H1 (cell line): ENCODE measurements around the gene NOL4L. TPM values are rescaled to one million over a fixed set of nuclear protein-coding genes. Genes with fewer than 3 reads are reported as not detected.

Source experiments
- CTCF ChIA-PET: fragments of 300-600 bp; sonication (Branson Sonifier 250); formaldehyde crosslinking; loops from one replicate; lab custom pipeline; 2021; ENCODE audit not compliant: partially characterized antibody; lab: Charles Lee
- POLR2A ChIA-PET: fragments of 300-600 bp; sonication (Branson Sonifier 250); formaldehyde crosslinking; loops from one replicate; lab custom pipeline; 2021; ENCODE audit warnings: inconsistent platforms; ENCODE audit not compliant: partially characterized antibody; lab: Charles Lee
- DNase-seq, 2 experiments: peaks; one replicate each; pipeline versions ENCODE4 v3.0.0 to v3.0.0-alpha.2; 2010 to 2022; ENCODE audit warnings: low spot score in 2 of 2, low read depth in 1 of 2, mixed read lengths in 1 of 2
- FAIRE-seq: peaks from 2 replicates; lab custom pipeline; 2011; peaks lifted over from hg19 to GRCh38; lab: Jason Lieb, UNC
- H2AFZ ChIP-seq: 2 replicates; pipeline ENCODE4 v1.8.1; 2012; ENCODE audit warnings: low read length, inconsistent platforms
- H2AK5ac ChIP-seq: 2 replicates; pipeline ENCODE4 v1.6.1; 2013; ENCODE audit warnings: low read depth, low read length
- H2BK120ac ChIP-seq: replicated peaks from 2 replicates; pipeline ENCODE3; 2013; ENCODE audit warnings: low read depth, low read length, inconsistent platforms
- H2BK12ac ChIP-seq: 2 replicates; pipeline ENCODE4 v1.6.1; 2013; ENCODE audit warnings: low read depth, low read length
- H2BK15ac ChIP-seq: 2 replicates; pipeline ENCODE4 v1.6.1; 2013; ENCODE audit warnings: low read length
- H2BK20ac ChIP-seq: 2 replicates; pipeline ENCODE4 v1.6.1; 2013; ENCODE audit warnings: low read length
- H2BK5ac ChIP-seq: 2 replicates; pipeline ENCODE4 v1.6.1; 2013; ENCODE audit warnings: low read depth, low read length
- H3K14ac ChIP-seq: 2 replicates; pipeline ENCODE4 v1.6.1; 2013; ENCODE audit warnings: inconsistent platforms; ENCODE audit not compliant: insufficient read length
- H3K18ac ChIP-seq: 2 replicates; pipeline ENCODE4 v1.6.1; 2013; ENCODE audit warnings: low read length; ENCODE audit errors: extremely low read depth
- H3K23ac ChIP-seq: 2 replicates; pipeline ENCODE4 v1.6.1; 2013; ENCODE audit warnings: inconsistent platforms; ENCODE audit not compliant: insufficient read length
- H3K23me2 ChIP-seq: 2 replicates; pipeline ENCODE4 v1.6.1; 2013; ENCODE audit warnings: low read depth, low read length
- H3K27ac ChIP-seq: 2 replicates; pipeline ENCODE4 v1.6.1; 2011; ENCODE audit warnings: low read depth, low read length, inconsistent platforms
- H3K27me3 ChIP-seq, 4 experiments: replicated peaks in 1 of 4; 1 replicate in 1 of 4; 2 replicates in 3 of 4; pipeline versions ENCODE4 v1.6.1 to v1.8.1; 2011 to 2013; ENCODE audit warnings: low read length in 3 of 4, mild to moderate bottlenecking in 3 of 4, inconsistent platforms in 2 of 4, mixed read lengths in 2 of 4, moderate library complexity in 1 of 4; ENCODE audit not compliant: control insufficient read depth in 3 of 4, insufficient read depth in 3 of 4; ENCODE audit errors: extremely low read depth in 1 of 4
- H3K36me3 ChIP-seq, 4 experiments: 2 replicates each; pipeline versions ENCODE4 v1.6.1 to v1.8.1; 2011 to 2013; ENCODE audit warnings: mild to moderate bottlenecking in 4 of 4, low read length in 3 of 4, moderate library complexity in 2 of 4, control low read depth in 1 of 4, inconsistent platforms in 1 of 4; ENCODE audit not compliant: insufficient read depth in 4 of 4, control insufficient read depth in 2 of 4
- H3K4ac ChIP-seq: replicated peaks from 2 replicates; pipeline ENCODE3; 2013; ENCODE audit warnings: low read length, low read depth, mixed read lengths, inconsistent platforms; ENCODE audit not compliant: insufficient read length
- H3K4me1 ChIP-seq, 4 experiments: replicated peaks in 1 of 4; 1 replicate in 1 of 4; 2 replicates in 3 of 4; pipeline versions ENCODE4 v1.6.1 to v1.8.1; 2011 to 2013; ENCODE audit warnings: low read length in 3 of 4, inconsistent platforms in 2 of 4, mixed read lengths in 1 of 4; ENCODE audit not compliant: insufficient read depth in 4 of 4, control insufficient read depth in 3 of 4
- H3K4me2 ChIP-seq, 2 experiments: 2 replicates each; pipeline versions ENCODE4 v1.6.1 to v1.8.1; 2011 to 2013; ENCODE audit warnings: low read depth in 2 of 2, low read length in 2 of 2, control low read depth in 1 of 2, inconsistent platforms in 1 of 2, mild to moderate bottlenecking in 1 of 2; ENCODE audit not compliant: insufficient read depth in 1 of 2
- H3K4me3 ChIP-seq, 4 experiments: fragments of 200-600, 300-600 bp in 1 of 4; sonication (generic), shearing (Covaris generic), sonication (Bioruptor Twin) in 1 of 4; 2 replicates each; pipeline versions ENCODE4 v1.5.1 to v1.8.1; 2011 to 2016; ENCODE audit warnings: low read length in 4 of 4, low read depth in 3 of 4, control low read depth in 2 of 4, inconsistent platforms in 2 of 4, mild to moderate bottlenecking in 2 of 4, mixed read lengths in 1 of 4, moderate library complexity in 1 of 4; ENCODE audit not compliant: insufficient read depth in 2 of 4; ENCODE audit errors: extremely low read depth in 1 of 4
- H3K56ac ChIP-seq: replicated peaks from 2 replicates; pipeline ENCODE3; 2013; ENCODE audit warnings: low read depth, mild to moderate bottlenecking, mixed read lengths, low read length, inconsistent platforms; ENCODE audit not compliant: insufficient read length
- H3K79me1 ChIP-seq: 2 replicates; pipeline ENCODE4 v1.6.1; 2013; ENCODE audit warnings: low read depth, low read length, control low read depth
- H3K79me2 ChIP-seq, 2 experiments: 2 replicates each; pipeline versions ENCODE4 v1.6.1 to v1.8.1; 2012 to 2013; ENCODE audit warnings: low read length in 2 of 2, mild to moderate bottlenecking in 2 of 2, inconsistent platforms in 1 of 2; ENCODE audit not compliant: insufficient read depth in 2 of 2, control insufficient read depth in 1 of 2
- H3K9ac ChIP-seq, 4 experiments: replicated peaks in 1 of 4; 1 replicate in 1 of 4; 2 replicates in 3 of 4; pipeline versions ENCODE4 v1.6.1 to v1.8.1; 2011 to 2013; ENCODE audit warnings: low read depth in 3 of 4, low read length in 3 of 4, control low read depth in 2 of 4, mild to moderate bottlenecking in 2 of 4, moderate library complexity in 2 of 4, inconsistent platforms in 1 of 4; ENCODE audit errors: extremely low read depth in 1 of 4
- H3K9me3 ChIP-seq, 2 experiments: 2 replicates each; pipeline versions ENCODE4 v1.6.1 to v1.8.1; 2012 to 2013; ENCODE audit warnings: mild to moderate bottlenecking in 2 of 2, moderate library complexity in 2 of 2, control low read depth in 1 of 2, inconsistent platforms in 1 of 2, low read depth in 1 of 2, low read length in 1 of 2, mixed read lengths in 1 of 2; ENCODE audit not compliant: insufficient read depth in 2 of 2
- H4K20me1 ChIP-seq, 2 experiments: replicated peaks in 1 of 2; 2 replicates each; pipeline versions ENCODE3 to v1.8.1; 2011 to 2013; ENCODE audit warnings: inconsistent platforms in 2 of 2, low read length in 2 of 2, mild to moderate bottlenecking in 1 of 2; ENCODE audit not compliant: insufficient read depth in 2 of 2, control insufficient read depth in 1 of 2
- H4K5ac ChIP-seq: 2 replicates; pipeline ENCODE4 v1.6.1; 2013; ENCODE audit warnings: low read length, low read depth, mixed read lengths, inconsistent platforms; ENCODE audit not compliant: insufficient read length
- H4K8ac ChIP-seq: 2 replicates; pipeline ENCODE4 v1.8.0; 2013; ENCODE audit warnings: mild to moderate bottlenecking, moderate library complexity, low read length, inconsistent platforms; ENCODE audit not compliant: insufficient read depth; ENCODE audit errors: extremely low read depth
- H4K91ac ChIP-seq: replicated peaks from 2 replicates; pipeline ENCODE3; 2013; ENCODE audit warnings: low read length, mixed read lengths, inconsistent platforms; ENCODE audit not compliant: insufficient read length
- ASH2L ChIP-seq: fragments of 200-600, 300-600 bp; sonication (generic); IDR thresholded peaks from one replicate; pipeline ENCODE4 v1.7.1; 2017; ENCODE audit warnings: low read length
- BCL11A ChIP-seq, 2 experiments: IDR thresholded peaks; one replicate each; pipeline ENCODE4 v1.6.1; 2011; ENCODE audit warnings: low read depth in 2 of 2, low read length in 2 of 2, mild to moderate bottlenecking in 2 of 2
- CREB1 ChIP-seq: IDR thresholded peaks from 2 replicates; pipeline ENCODE4 v1.6.1; 2012; ENCODE audit warnings: inconsistent platforms
- HDAC6 ChIP-seq: IDR thresholded peaks from one replicate; pipeline ENCODE4 v1.7.1; 2012; ENCODE audit warnings: low read depth, mild to moderate bottlenecking, inconsistent platforms, low read length, moderate library complexity
- RAD21 ChIP-seq, 2 experiments: IDR thresholded peaks in 1 of 2; conservative IDR thresholded peaks in 1 of 2; 2 replicates each; pipeline ENCODE4 v1.6.1; 2011; ENCODE audit warnings: low read depth in 2 of 2, low read length in 2 of 2, improper control_type of control experiment in 1 of 2, inconsistent platforms in 1 of 2, mild to moderate bottlenecking in 1 of 2, moderate library complexity in 1 of 2
- TCF12 ChIP-seq: IDR thresholded peaks from 2 replicates; pipeline ENCODE4 v1.6.1; 2011; ENCODE audit warnings: low read depth, mild to moderate bottlenecking, low read length
- WGBS, 2 experiments: shearing (Covaris generic) in 1 of 2; methylation state at CpG; one replicate each; pipeline versions ENCODE4 v1.1.6 to v1.1.7; 2013 to 2015; ENCODE audit warnings: low lambda C conversion rate in 2 of 2, mixed read lengths in 2 of 2, inconsistent platforms in 1 of 2, low coverage in 1 of 2, missing lambda C conversion rate in 1 of 2; ENCODE audit not compliant: insufficient replicate concordance in 2 of 2, insufficient coverage in 1 of 2, insufficient read length in 1 of 2; ENCODE audit errors: extremely low coverage in 1 of 2, missing lambda C conversion rate in 1 of 2; 5-methylcytosine and 5-hydroxymethylcytosine counted together
- polyA plus RNA-seq, 7 experiments: library from polyadenylated mRNA; depleted of rRNA in 3 of 7; stranded (reverse) in 5 of 7; unstranded in 2 of 7; fragments of >200 nt in 5 of 7; fragments of 200-250 nt in 2 of 7; gene quantifications; 1 replicate in 5 of 7; 2 replicates in 1 of 7; 4 replicates in 1 of 7; pipeline versions ENCODE4 v1.2.1 to v1.2.3, GENCODE V29; 2011 to 2013; ENCODE audit warnings: missing spikeins in 2 of 7, mixed read lengths in 2 of 7
- total RNA-seq: library from RNA; stranded (reverse); fragmentation: NEBNext Ultra II Directional; extraction: Animal tissue kit (Norgen Biotek cat#: 25700); gene quantifications from 2 replicates; pipeline ENCODE4 v1.2.1, GENCODE V29; 2021
- TF ChIP-seq, protein P1 (sequence below): IDR thresholded peaks from 2 replicates; pipeline ENCODE4 v1.6.1; 2012; ENCODE audit warnings: inconsistent platforms
- TF ChIP-seq, protein P2 (sequence below): IDR thresholded peaks from 2 replicates; pipeline ENCODE4 v1.6.1; 2012; ENCODE audit warnings: low read length, inconsistent platforms
- TF ChIP-seq, protein P3 (sequence below): IDR thresholded peaks from 2 replicates; pipeline ENCODE4 v1.6.1; 2012; ENCODE audit warnings: inconsistent platforms

NOL4L gene
- total and polyA plus RNA-seq, 2 of the 8 experiments (the other 6 are each of a cell fraction or from before 2014, with no cell fraction given) = 15.3 to 23.7 TPM

DNA sequence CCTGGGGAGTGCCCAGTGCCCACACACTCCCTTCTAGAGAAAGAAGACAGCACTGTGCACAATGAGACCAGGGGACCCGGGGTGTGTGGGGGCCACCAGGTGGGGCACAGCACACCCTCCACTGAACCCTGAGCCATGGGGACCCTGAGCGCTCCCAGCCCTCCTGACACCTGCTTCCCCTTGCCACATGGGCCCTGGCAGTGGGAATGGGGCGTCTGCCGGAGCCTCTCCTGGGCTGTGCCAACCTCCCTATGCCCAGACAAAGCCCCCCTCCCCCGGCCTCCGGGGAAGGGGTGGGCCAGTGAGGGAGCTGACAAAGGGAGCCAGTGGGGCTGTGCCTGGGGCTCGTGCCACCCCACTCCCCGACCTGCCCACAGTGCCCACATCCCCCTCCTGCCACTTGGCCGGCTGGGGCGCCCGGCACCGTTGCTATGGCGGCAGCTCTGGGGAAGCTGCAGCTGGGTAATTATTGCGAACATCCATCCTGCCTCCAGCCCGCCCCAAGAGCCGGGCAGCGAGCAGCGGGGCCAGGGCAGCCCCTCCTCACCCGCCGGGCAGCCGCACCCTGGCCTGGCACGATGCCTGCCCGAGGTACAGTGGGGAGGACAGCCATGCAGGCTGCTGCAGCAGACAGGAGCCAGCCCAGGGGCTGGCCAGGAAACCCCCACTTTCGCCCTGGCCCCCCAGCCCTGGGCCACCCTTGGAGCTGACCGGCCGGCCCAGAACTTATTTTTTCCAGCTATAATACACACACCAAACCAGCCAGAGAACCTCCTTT is 41.9 kb upstream of the NOL4L start:
- H3K14ac ChIP-seq = no peak overlapping the region
- DNase-seq = no peak
- H3K27me3 ChIP-seq = no peaks in the 10 kb centered on the region; a peak in 1 of 7 replicates
- no peaks in the 10 kb centered on the region for H3K23me2 ChIP-seq
- H3K27ac ChIP-seq = no peak overlapping the region
- H3K79me1 ChIP-seq = no peaks in the 10 kb centered on the region
- H2AFZ ChIP-seq = no peak overlapping the region
- H3K4ac ChIP-seq = no peak overlapping the region
- peaks cover 0 to 13% (median 9%) of the 10 kb centered on the region in 4 experiments; a peak in 6 of 7 replicates for H3K4me1 ChIP-seq
- no peaks in the 10 kb centered on the region for H3K79me2 ChIP-seq
- no peak overlapping the region for H3K9ac ChIP-seq
- CTCF ChIA-PET = interaction anchor here (0.7 to 4.3 kb wide), 8 partner anchors 12 to 105 kb away, joined by 3 to 31 read pairs (median 4); no protein-coding TSS in a partner anchor
- no peaks in the 10 kb centered on the region for H3K36me3 ChIP-seq
- H4K8ac ChIP-seq = no peak overlapping the region; the same call in 1 of the 2 replicates
- no peak overlapping the region for H3K56ac ChIP-seq
- H4K91ac ChIP-seq = no peak overlapping the region
- H2BK12ac ChIP-seq = no peak overlapping the region; the same call in 1 of the 2 replicates
- no peak overlapping the region for H2BK20ac ChIP-seq
- no peak overlapping the region for H2BK120ac ChIP-seq
- H2AK5ac ChIP-seq = peak overlapping the region; percentile 13; the same call in 1 of the 2 replicates
- no peak overlapping the region for H4K5ac ChIP-seq
- peak overlapping the region; percentile 90; the same call in 1 of the 2 replicates for H3K18ac ChIP-seq
- no peaks in the 10 kb centered on the region for H3K9me3 ChIP-seq
- H4K20me1 ChIP-seq = peaks cover 0 to 2% of the 10 kb centered on the region in 2 experiments
- peak overlapping the region in 1 of 2 experiments; percentile 40; a peak in 1 of 4 replicates for H3K4me2 ChIP-seq
- POLR2A ChIA-PET = no interaction called here
- H2BK5ac ChIP-seq = no peak overlapping the region
- FAIRE-seq = no peak
- no peak overlapping the region for H3K23ac ChIP-seq
- H3K4me3 ChIP-seq = no peak overlapping the region
- WGBS, 2 experiments = 85% methylated on average over 25 of the region's 26 CpGs; no CpG with 5 or more reads in 1 of the 2 experiments
- H2BK15ac ChIP-seq = 0 out of 2 replicates have a peak overlapping the region, but pooled peaks have one; percentile 29
- no peak for TF ChIP-seq RAD21 (IDR thresholded peaks at IDR 0.05 in 1 of 2, conservative IDR thresholded peaks at IDR 0.05 in 1 of 2; ENCODE audit: low read depth in 2 of 2, low read length in 2 of 2)
- TF ChIP-seq TCF12 = no peak
- no peak for TF ChIP-seq ASH2L
- TF ChIP-seq BCL11A (IDR thresholded peaks at IDR 0.05; ENCODE audit: low read depth in 2 of 2, low read length in 2 of 2) = no peak
- TF ChIP-seq, protein P1, sequence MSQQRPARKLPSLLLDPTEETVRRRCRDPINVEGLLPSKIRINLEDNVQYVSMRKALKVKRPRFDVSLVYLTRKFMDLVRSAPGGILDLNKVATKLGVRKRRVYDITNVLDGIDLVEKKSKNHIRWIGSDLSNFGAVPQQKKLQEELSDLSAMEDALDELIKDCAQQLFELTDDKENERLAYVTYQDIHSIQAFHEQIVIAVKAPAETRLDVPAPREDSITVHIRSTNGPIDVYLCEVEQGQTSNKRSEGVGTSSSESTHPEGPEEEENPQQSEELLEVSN = no peak
- TF ChIP-seq HDAC6 = no peak
- TF ChIP-seq, protein P2, sequence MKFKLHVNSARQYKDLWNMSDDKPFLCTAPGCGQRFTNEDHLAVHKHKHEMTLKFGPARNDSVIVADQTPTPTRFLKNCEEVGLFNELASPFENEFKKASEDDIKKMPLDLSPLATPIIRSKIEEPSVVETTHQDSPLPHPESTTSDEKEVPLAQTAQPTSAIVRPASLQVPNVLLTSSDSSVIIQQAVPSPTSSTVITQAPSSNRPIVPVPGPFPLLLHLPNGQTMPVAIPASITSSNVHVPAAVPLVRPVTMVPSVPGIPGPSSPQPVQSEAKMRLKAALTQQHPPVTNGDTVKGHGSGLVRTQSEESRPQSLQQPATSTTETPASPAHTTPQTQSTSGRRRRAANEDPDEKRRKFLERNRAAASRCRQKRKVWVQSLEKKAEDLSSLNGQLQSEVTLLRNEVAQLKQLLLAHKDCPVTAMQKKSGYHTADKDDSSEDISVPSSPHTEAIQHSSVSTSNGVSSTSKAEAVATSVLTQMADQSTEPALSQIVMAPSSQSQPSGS = no peak
- TF ChIP-seq, protein P3, sequence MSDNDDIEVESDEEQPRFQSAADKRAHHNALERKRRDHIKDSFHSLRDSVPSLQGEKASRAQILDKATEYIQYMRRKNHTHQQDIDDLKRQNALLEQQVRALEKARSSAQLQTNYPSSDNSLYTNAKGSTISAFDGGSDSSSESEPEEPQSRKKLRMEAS = no peak
- no peak for TF ChIP-seq CREB1
